GM23338 (cell line): ENCODE results near the gene ZNF853.

Source experiments
- CREB1 ChIP-seq: fragments of 250-450 bp; sonication (Bioruptor Pico); IDR thresholded peaks from 2 replicates; pipeline ENCODE4 v1.5.0; 2020; ENCODE audit warnings: low read depth, mild to moderate bottlenecking, moderate library complexity
- EZH2 ChIP-seq: fragments of 200-600 bp; sonication (generic); IDR thresholded peaks from one replicate; pipeline ENCODE4 v1.8.0; 2017; ENCODE audit warnings: antibody characterized with exemption, mild to moderate bottlenecking, low read depth; ENCODE audit not compliant: unreplicated experiment
- EZH2phosphoT487 ChIP-seq: fragments of 200-600 bp; sonication (generic); IDR thresholded peaks from one replicate; pipeline ENCODE4 v1.8.1; 2018; ENCODE audit warnings: antibody characterized with exemption; ENCODE audit not compliant: unreplicated experiment
- JUNB ChIP-seq: IDR thresholded peaks from one replicate; pipeline ENCODE4 v1.6.1; 2016; ENCODE audit warnings: antibody characterized with exemption; ENCODE audit not compliant: unreplicated experiment
- NANOG ChIP-seq: IDR thresholded peaks from 2 replicates; pipeline ENCODE4 v1.6.1; 2016; ENCODE audit warnings: antibody characterized with exemption, borderline replicate concordance
- POLR2AphosphoS5 ChIP-seq: IDR thresholded peaks from 2 replicates; pipeline ENCODE4 v1.6.1; 2016; ENCODE audit warnings: antibody characterized with exemption, low read depth
- STAT1 ChIP-seq: IDR thresholded peaks from one replicate; pipeline ENCODE4 v1.6.1; 2016; ENCODE audit warnings: antibody characterized with exemption; ENCODE audit not compliant: unreplicated experiment
- ZNF331 ChIP-seq: fragments of 250-450 bp; sonication (Bioruptor Pico); IDR thresholded peaks from 2 replicates; pipeline ENCODE4 v1.5.0; 2020; ENCODE audit warnings: low read depth, mild to moderate bottlenecking, moderate library complexity
- TF ChIP-seq, protein P1 (sequence below), 2 experiments: fragments of 200-600 bp in 1 of 2; sonication (generic) in 1 of 2; conservative IDR thresholded peaks; 2 replicates each; pipeline versions ENCODE4 v1.5.1 to v1.6.1; 2016 to 2017; ENCODE audit warnings: antibody characterized with exemption in 2 of 2, low read depth in 2 of 2, mild to moderate bottlenecking in 2 of 2, moderate library complexity in 1 of 2
- TF ChIP-seq, protein P2 (sequence below): IDR thresholded peaks from one replicate; pipeline ENCODE4 v1.6.1; 2018; ENCODE audit warnings: antibody characterized with exemption; ENCODE audit not compliant: unreplicated experiment
- TF ChIP-seq, protein P3 (sequence below): fragments of 250-450 bp; sonication (Bioruptor Pico); IDR thresholded peaks from 2 replicates; pipeline ENCODE4 v1.5.0; 2020; ENCODE audit warnings: mild to moderate bottlenecking, moderate library complexity
- TF ChIP-seq, protein P4 (sequence below): IDR thresholded peaks from 2 replicates; pipeline ENCODE4 v1.6.1; 2016; ENCODE audit warnings: antibody characterized with exemption

DNA sequence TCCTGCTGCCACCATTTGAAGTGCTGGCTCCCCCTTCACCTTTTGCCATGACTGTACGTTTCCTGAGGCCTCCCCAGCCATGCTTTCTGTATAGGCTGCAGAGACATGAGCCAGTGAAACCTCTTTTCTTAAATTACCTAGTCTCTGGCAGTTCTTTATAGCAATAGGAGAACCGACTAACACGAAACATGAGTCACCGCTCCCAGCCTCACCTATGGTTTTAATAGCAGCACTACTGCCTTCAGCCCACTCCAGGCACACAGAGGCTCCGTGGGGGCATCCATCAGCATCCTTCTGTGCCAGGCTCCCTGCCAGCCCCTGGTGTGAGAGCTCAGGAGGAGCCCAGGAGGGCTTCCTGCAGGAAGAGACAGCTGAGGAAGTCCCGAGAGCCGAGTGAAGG lies 16.2 kb downstream of the ZNF853 start:
- TF ChIP-seq, protein P1, sequence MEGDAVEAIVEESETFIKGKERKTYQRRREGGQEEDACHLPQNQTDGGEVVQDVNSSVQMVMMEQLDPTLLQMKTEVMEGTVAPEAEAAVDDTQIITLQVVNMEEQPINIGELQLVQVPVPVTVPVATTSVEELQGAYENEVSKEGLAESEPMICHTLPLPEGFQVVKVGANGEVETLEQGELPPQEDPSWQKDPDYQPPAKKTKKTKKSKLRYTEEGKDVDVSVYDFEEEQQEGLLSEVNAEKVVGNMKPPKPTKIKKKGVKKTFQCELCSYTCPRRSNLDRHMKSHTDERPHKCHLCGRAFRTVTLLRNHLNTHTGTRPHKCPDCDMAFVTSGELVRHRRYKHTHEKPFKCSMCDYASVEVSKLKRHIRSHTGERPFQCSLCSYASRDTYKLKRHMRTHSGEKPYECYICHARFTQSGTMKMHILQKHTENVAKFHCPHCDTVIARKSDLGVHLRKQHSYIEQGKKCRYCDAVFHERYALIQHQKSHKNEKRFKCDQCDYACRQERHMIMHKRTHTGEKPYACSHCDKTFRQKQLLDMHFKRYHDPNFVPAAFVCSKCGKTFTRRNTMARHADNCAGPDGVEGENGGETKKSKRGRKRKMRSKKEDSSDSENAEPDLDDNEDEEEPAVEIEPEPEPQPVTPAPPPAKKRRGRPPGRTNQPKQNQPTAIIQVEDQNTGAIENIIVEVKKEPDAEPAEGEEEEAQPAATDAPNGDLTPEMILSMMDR (conservative IDR thresholded peaks at IDR 0.05; ENCODE audit: low read depth in 2 of 2), result no peak
- TF ChIP-seq EZH2 (no peak), POLR2AphosphoS5 (no peak), JUNB (no peak), EZH2phosphoT487 (no peak), CREB1 (no peak), NANOG (no peak), ZNF331 (CRISPR knock-in tag) (no peak), STAT1 (no peak)
- TF ChIP-seq, protein P2, sequence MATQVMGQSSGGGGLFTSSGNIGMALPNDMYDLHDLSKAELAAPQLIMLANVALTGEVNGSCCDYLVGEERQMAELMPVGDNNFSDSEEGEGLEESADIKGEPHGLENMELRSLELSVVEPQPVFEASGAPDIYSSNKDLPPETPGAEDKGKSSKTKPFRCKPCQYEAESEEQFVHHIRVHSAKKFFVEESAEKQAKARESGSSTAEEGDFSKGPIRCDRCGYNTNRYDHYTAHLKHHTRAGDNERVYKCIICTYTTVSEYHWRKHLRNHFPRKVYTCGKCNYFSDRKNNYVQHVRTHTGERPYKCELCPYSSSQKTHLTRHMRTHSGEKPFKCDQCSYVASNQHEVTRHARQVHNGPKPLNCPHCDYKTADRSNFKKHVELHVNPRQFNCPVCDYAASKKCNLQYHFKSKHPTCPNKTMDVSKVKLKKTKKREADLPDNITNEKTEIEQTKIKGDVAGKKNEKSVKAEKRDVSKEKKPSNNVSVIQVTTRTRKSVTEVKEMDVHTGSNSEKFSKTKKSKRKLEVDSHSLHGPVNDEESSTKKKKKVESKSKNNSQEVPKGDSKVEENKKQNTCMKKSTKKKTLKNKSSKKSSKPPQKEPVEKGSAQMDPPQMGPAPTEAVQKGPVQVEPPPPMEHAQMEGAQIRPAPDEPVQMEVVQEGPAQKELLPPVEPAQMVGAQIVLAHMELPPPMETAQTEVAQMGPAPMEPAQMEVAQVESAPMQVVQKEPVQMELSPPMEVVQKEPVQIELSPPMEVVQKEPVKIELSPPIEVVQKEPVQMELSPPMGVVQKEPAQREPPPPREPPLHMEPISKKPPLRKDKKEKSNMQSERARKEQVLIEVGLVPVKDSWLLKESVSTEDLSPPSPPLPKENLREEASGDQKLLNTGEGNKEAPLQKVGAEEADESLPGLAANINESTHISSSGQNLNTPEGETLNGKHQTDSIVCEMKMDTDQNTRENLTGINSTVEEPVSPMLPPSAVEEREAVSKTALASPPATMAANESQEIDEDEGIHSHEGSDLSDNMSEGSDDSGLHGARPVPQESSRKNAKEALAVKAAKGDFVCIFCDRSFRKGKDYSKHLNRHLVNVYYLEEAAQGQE, result no peak
- TF ChIP-seq, protein P3, sequence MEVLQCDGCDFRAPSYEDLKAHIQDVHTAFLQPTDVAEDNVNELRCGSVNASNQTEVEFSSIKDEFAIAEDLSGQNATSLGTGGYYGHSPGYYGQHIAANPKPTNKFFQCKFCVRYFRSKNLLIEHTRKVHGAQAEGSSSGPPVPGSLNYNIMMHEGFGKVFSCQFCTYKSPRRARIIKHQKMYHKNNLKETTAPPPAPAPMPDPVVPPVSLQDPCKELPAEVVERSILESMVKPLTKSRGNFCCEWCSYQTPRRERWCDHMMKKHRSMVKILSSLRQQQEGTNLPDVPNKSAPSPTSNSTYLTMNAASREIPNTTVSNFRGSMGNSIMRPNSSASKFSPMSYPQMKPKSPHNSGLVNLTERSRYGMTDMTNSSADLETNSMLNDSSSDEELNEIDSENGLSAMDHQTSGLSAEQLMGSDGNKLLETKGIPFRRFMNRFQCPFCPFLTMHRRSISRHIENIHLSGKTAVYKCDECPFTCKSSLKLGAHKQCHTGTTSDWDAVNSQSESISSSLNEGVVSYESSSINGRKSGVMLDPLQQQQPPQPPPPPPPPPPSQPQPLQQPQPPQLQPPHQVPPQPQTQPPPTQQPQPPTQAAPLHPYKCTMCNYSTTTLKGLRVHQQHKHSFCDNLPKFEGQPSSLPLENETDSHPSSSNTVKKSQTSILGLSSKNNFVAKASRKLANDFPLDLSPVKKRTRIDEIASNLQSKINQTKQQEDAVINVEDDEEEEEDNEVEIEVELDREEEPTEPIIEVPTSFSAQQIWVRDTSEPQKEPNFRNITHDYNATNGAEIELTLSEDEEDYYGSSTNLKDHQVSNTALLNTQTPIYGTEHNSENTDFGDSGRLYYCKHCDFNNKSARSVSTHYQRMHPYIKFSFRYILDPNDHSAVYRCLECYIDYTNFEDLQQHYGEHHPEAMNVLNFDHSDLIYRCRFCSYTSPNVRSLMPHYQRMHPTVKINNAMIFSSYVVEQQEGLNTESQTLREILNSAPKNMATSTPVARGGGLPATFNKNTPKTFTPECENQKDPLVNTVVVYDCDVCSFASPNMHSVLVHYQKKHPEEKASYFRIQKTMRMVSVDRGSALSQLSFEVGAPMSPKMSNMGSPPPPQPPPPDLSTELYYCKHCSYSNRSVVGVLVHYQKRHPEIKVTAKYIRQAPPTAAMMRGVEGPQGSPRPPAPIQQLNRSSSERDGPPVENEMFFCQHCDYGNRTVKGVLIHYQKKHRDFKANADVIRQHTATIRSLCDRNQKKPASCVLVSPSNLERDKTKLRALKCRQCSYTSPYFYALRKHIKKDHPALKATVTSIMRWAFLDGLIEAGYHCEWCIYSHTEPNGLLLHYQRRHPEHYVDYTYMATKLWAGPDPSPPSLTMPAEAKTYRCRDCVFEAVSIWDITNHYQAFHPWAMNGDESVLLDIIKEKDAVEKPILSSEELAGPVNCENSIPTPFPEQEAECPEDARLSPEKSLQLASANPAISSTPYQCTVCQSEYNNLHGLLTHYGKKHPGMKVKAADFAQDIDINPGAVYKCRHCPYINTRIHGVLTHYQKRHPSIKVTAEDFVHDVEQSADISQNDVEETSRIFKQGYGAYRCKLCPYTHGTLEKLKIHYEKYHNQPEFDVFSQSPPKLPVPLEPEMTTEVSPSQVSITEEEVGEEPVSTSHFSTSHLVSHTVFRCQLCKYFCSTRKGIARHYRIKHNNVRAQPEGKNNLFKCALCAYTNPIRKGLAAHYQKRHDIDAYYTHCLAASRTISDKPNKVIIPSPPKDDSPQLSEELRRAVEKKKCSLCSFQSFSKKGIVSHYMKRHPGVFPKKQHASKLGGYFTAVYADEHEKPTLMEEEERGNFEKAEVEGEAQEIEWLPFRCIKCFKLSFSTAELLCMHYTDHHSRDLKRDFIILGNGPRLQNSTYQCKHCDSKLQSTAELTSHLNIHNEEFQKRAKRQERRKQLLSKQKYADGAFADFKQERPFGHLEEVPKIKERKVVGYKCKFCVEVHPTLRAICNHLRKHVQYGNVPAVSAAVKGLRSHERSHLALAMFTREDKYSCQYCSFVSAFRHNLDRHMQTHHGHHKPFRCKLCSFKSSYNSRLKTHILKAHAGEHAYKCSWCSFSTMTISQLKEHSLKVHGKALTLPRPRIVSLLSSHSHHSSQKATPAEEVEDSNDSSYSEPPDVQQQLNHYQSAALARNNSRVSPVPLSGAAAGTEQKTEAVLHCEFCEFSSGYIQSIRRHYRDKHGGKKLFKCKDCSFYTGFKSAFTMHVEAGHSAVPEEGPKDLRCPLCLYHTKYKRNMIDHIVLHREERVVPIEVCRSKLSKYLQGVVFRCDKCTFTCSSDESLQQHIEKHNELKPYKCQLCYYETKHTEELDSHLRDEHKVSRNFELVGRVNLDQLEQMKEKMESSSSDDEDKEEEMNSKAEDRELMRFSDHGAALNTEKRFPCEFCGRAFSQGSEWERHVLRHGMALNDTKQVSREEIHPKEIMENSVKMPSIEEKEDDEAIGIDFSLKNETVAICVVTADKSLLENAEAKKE (CRISPR knock-in tag), result no peak
- TF ChIP-seq, protein P4, sequence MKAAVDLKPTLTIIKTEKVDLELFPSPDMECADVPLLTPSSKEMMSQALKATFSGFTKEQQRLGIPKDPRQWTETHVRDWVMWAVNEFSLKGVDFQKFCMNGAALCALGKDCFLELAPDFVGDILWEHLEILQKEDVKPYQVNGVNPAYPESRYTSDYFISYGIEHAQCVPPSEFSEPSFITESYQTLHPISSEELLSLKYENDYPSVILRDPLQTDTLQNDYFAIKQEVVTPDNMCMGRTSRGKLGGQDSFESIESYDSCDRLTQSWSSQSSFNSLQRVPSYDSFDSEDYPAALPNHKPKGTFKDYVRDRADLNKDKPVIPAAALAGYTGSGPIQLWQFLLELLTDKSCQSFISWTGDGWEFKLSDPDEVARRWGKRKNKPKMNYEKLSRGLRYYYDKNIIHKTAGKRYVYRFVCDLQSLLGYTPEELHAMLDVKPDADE, result no peak
